IMR-90 (cell line): ENCODE measurements around the gene SMLR1.

ENCODE experiments used
- POLR2A ChIP-seq: IDR thresholded peaks from 2 replicates; pipeline ENCODE4 v1.6.1; 2012; ENCODE audit warnings: mild to moderate bottlenecking, low read depth, low read length
- TF ChIP-seq, protein P1 (sequence below): fragments of 150-350 bp; IDR thresholded peaks from 2 replicates; pipeline ENCODE4 v1.6.1; 2017; ENCODE audit warnings: mild to moderate bottlenecking, antibody characterized with exemption, low read length, low read depth

DNA sequence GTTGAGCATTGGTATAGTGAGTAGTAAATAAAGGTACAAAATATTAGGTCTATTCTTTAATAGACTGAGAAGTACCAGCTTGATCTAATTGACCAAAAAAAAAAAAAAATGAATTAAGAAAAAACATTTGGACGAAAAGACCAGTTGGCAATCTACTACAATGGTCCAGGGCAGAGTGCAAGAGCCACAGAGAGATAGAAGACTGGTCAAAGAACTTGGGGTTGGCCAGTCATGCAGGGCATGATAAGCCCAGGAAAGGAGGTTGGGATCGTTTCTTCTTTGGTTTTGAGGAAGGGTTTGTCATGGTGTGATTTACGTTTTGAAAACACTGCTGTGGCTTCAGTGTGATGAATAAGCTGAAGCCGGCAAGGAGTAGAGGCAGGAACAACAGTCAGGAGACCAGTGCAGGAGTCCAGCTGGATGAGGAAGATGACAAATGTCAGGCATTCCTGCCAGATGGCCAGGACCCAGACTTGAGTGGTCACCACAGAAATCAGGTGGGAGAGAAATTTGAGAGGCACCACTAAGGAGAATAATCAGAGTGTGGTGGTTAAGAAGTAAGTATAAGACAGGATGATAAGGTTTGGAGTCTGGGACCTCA is 14.0 kb downstream of the SMLR1 start:
- no peak for TF ChIP-seq POLR2A
- TF ChIP-seq, protein P1, sequence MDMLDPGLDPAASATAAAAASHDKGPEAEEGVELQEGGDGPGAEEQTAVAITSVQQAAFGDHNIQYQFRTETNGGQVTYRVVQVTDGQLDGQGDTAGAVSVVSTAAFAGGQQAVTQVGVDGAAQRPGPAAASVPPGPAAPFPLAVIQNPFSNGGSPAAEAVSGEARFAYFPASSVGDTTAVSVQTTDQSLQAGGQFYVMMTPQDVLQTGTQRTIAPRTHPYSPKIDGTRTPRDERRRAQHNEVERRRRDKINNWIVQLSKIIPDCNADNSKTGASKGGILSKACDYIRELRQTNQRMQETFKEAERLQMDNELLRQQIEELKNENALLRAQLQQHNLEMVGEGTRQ, result no peak
